Ovary (tissue), 3 donors: ENCODE data around the gene OBP2B.

ENCODE experiments used
- CTCF ChIP-seq, 3 donors: fragments of 450-650 bp in 2 of 3; fragments of 200-600 bp in 1 of 3; IDR thresholded peaks; one replicate each; pipeline versions ENCODE4 v1.5.1 to v1.8.0; 2016 to 2022; ENCODE audit warnings: antibody characterized with exemption in 3 of 3, mild to moderate bottlenecking in 1 of 3
- POLR2A ChIP-seq: fragments of 450-650 bp; IDR thresholded peaks from one replicate; pipeline ENCODE4 v1.6.1; 2017; ENCODE audit warnings: antibody characterized with exemption, mild to moderate bottlenecking, moderate library complexity
- donor health status: DM: no; HTN: no; CAD: no.

GRCh38 chr9:133210202-133210532 lies 1.1 kb upstream of the OBP2B start:
- TF ChIP-seq CTCF (IDR thresholded peaks at IDR 0.05) (no peak), POLR2A (no peak)
